ENCODE data around the gene SUOX. TPM values are rescaled to one million over a fixed set of nuclear protein-coding genes. Genes with fewer than 3 reads are reported as not detected.
"Not testable (repeated sequence)": the region's sequence is repeated elsewhere in the genome, so short reads cannot be mapped to it uniquely, and the experiment has no call there.

The SUOX gene
- total RNA-seq, 2 experiments from 2014 or later = 2.4 to 2.7 TPM

DNA sequence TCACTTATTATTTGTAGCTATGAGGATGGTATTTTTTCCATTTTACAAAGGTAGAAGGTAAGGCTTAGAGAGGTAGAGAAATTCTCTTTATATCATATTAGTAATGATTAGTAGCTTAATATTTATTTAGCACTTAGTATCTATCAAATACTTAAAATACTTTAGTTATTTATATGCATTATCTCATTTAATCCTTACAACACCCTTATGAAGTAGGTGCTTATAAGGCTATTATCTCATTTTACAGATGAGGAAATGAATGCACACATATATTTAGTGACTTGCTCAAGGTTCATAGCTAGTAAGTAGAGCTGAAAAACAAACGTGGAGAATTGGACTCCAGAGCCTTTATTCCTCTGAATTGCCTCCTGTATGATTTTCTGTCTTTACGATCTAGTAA lies 12.2 kb upstream of the SUOX start:
- Mint-ChIP-seq H3K36me3 (peaks cover 12% of the 10 kb centered on the region), H3K27me3 (no peaks in the 10 kb centered on the region), H3K9me3 (no peaks in the 10 kb centered on the region), H3K4me3 (no peak overlapping the region), H3K4me1 (ENCODE audit: low read depth) (peaks cover 3% of the 10 kb centered on the region), H3K27ac (no peak overlapping the region)
- POLR2A ChIA-PET = no interaction called here
- CTCF ChIA-PET = interaction anchor here (0.5 to 4.6 kb wide), 5 partner anchors 8 to 62 kb away, joined by 3 to 36 read pairs (median 3); no protein-coding TSS in a partner anchor
- DNase-seq = no peak
- intact Hi-C loops (cut with micrococcal nuclease) = no loop called here

GRCh38 chr12:55985341-55985740 lies 11.7 kb upstream of the SUOX start:
- peaks cover 3% of the 10 kb centered on the region for H3K4me1 Mint-ChIP-seq (ENCODE audit: low read depth)
- ChIA-PET POLR2A (no interaction called here), CTCF (interaction anchor here (0.5 to 4.6 kb wide), 5 partner anchors 8 to 62 kb away, joined by 3 to 36 read pairs (median 3); no protein-coding TSS in a partner anchor)
- H3K36me3 Mint-ChIP-seq = peaks cover 15% of the 10 kb centered on the region
- DNase-seq = no peak
- intact Hi-C loops (cut with micrococcal nuclease) = no loop called here
- H3K27ac Mint-ChIP-seq = no peak overlapping the region
- no peak overlapping the region for H3K4me3 Mint-ChIP-seq
- H3K27me3 Mint-ChIP-seq = no peaks in the 10 kb centered on the region
- no peaks in the 10 kb centered on the region for H3K9me3 Mint-ChIP-seq

DNA sequence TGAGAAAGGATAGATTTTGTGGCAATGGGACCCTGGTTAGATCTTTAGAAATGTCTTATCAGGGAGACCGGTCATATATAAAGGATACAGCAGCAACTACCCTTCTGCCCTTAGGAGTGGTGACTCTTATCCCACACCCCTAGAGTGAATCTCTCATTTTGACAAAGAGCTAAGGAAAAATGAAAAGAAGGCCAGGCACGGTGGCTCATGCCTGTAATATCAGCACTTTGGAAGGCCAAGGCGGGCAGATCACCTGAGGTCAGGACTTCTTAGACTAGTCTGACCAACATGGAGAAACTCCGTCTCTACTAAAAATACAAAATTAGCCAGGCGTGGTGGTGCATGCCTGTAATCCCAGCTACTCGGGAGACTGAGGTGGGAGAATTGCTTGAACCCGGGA lies 11.1 kb upstream of the SUOX start:
- H3K9me3 Mint-ChIP-seq; DNase-seq; POLR2A ChIA-PET; H3K4me3 Mint-ChIP-seq; H3K27ac Mint-ChIP-seq; intact Hi-C loops (cut with micrococcal nuclease); H3K4me1 Mint-ChIP-seq (ENCODE audit: low read depth); H3K27me3 Mint-ChIP-seq: not testable (repeated sequence)
- CTCF ChIA-PET = interaction anchor here (0.9 kb wide), 1 partner anchor 44 kb away, joined by 3 read pairs; no protein-coding TSS in a partner anchor
- peaks cover 21% of the 10 kb centered on the region for H3K36me3 Mint-ChIP-seq

DNA sequence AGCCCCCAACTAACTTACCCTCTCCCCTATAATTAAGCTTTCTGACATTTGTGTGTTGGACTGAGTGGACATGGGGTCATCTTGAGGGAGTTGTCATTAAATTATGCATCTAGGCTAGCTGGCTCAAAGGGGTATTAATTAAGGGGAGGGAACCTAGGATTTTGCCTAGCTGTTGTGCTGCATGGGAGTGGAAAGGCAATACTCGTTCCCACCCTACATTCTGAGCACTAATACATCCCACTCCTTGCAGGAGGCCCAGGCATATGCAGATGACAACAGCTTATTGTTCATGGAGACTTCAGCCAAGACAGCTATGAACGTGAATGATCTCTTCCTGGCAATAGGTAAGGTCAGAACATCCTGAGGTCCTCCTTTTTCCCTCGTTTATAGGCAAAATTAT lies 6.0 kb upstream of the SUOX start:
- Mint-ChIP-seq H3K4me1 (ENCODE audit: low read depth) (peaks cover 2% of the 10 kb centered on the region), H3K27ac (no peak overlapping the region), H3K27me3 (no peaks in the 10 kb centered on the region), H3K36me3 (peaks cover 36% of the 10 kb centered on the region), H3K4me3 (no peak overlapping the region), H3K9me3 (no peaks in the 10 kb centered on the region)
- DNase-seq = no peak
- ChIA-PET POLR2A (interaction anchor here (0.6 kb wide), 1 partner anchor 23 kb away, joined by 3 read pairs; no protein-coding TSS in a partner anchor), CTCF (interaction anchor here (2.3 kb wide), 1 partner anchor 39 kb away, joined by 13 read pairs; no protein-coding TSS in a partner anchor)
- intact Hi-C loops (cut with micrococcal nuclease) = no loop called here

DNA sequence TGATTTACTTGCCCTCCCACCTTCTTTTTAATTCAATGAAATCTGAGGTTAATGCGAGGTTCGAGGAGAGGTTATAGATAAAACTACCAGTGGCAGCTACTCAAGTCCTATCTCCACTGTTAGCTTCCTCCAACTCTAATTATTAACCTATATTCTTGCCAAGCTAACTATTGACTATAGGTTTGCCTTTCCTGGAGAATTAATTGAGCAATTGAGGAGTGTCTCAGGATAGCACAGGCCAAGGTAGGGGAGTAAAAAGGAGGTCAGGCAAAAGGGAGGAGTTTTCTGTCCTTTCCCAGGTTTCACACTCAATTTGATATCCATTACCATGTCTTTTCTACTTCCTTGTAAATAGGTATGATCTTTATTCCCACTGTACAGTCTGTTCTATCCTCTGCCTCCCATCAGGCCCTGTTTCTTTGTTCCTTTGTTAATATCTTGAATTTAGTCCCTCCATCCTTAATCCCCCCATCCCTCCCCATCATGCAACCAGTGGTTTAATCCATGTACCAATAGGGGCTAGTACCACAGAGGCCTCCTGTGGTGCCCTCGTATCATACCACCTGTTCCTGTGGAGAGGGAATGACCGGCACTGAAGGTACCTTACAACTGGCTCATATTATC lies 3.7 kb upstream of the SUOX start:
- no peaks in the 10 kb centered on the region for H3K9me3 Mint-ChIP-seq
- H3K4me1 Mint-ChIP-seq (ENCODE audit: low read depth) = peaks cover 13% of the 10 kb centered on the region
- H3K36me3 Mint-ChIP-seq = peaks cover 32% of the 10 kb centered on the region
- no peak overlapping the region for H3K4me3 Mint-ChIP-seq
- intact Hi-C loops (cut with micrococcal nuclease) = no loop called here
- DNase-seq = no peak
- POLR2A ChIA-PET = no interaction called here
- CTCF ChIA-PET = interaction anchor here (1.4 to 6.0 kb wide), 4 partner anchors 10 to 255 kb away, joined by 4 to 102 read pairs (median 28); partner anchors contain the start of gene RAB5B
- peaks cover 5% of the 10 kb centered on the region for H3K27me3 Mint-ChIP-seq
- no peak overlapping the region for H3K27ac Mint-ChIP-seq

DNA sequence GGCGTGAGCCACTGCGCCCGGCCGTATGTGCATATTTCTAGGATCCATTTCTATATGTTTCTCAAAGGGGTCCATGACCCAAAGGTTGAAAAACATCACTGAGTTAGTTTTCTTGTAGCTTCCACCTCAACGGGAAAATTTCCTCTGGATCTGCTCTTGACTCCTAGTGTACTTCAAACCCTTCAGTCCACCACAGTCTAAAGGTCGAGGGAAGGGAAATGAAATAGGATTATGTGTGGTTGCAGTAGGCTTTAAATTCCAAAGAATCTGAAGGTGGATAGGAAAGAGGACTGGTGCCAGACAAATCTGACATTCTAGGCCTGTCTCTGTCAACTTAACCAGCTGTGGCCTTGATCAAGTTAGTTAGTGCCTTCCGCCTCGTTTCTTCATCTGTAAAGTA lies 1.7 kb upstream of the SUOX start:
- no peak overlapping the region for H3K4me3 Mint-ChIP-seq
- POLR2A ChIA-PET = interaction anchor here (0.9 to 1.3 kb wide), 2 partner anchors 12 to 27 kb away, joined by 3 to 4 read pairs; no protein-coding TSS in a partner anchor
- H3K9me3 Mint-ChIP-seq = no peaks in the 10 kb centered on the region
- no peak overlapping the region for H3K27ac Mint-ChIP-seq
- intact Hi-C loops (cut with micrococcal nuclease) = loop anchor here (5.0 kb wide), 1 partner anchor 107 kb away; the partner anchor contains the start of gene PA2G4
- H3K27me3 Mint-ChIP-seq = peaks cover 5% of the 10 kb centered on the region
- CTCF ChIA-PET = interaction anchor here (0.6 to 6.0 kb wide), 35 partner anchors 8 to 257 kb away, joined by 3 to 102 read pairs (median 5); partner anchors contain the start of genes IKZF4, PA2G4, RAB5B and SMARCC2
- H3K4me1 Mint-ChIP-seq (ENCODE audit: low read depth) = peaks cover 19% of the 10 kb centered on the region
- no peak for DNase-seq
- peaks cover 22% of the 10 kb centered on the region for H3K36me3 Mint-ChIP-seq

DNA sequence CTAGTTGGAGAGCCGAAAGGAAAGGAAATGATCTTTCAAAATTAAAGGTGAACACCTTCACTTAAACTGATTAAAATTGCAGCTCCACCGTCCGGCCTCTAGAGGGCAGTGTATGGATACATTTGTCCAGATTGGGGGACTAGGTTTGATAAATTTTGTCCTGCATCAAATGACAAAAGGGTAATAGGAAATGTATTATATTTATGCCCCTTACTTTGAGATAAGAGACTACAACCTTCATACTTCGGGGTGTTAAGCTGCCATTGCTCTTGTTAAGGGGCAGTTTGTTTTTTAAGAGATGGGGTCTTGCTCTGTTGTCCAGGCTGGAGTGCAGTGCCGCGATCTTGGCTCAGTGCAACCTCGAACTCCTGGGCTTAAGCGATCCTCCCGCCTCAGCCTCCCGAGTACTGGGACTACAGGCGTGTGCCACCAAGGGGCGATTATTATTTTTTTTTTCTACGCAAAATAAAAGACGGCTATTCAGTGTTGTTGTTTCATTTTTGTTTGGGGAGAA lies 818 bp upstream of the SUOX start:
- ChIA-PET CTCF (interaction anchor here (0.6 to 6.0 kb wide), 40 partner anchors 9 to 468 kb away, joined by 3 to 102 read pairs (median 5); partner anchors contain the start of genes IKZF4, PA2G4, RAB5B and SMARCC2), POLR2A (interaction anchor here (0.9 to 1.3 kb wide), 2 partner anchors 11 to 26 kb away, joined by 3 to 4 read pairs; no protein-coding TSS in a partner anchor)
- H3K27ac Mint-ChIP-seq = no peak overlapping the region
- H3K27me3 Mint-ChIP-seq = peaks cover 5% of the 10 kb centered on the region
- no peak overlapping the region for H3K4me3 Mint-ChIP-seq
- H3K4me1 Mint-ChIP-seq (ENCODE audit: low read depth) = peaks cover 19% of the 10 kb centered on the region
- intact Hi-C loops (cut with micrococcal nuclease) = loop anchor here (1.0 to 5.0 kb wide), 3 partner anchors 33 to 106 kb away; partner anchors contain the start of genes PA2G4 and RPS26
- peak; percentile 72 for DNase-seq
- H3K9me3 Mint-ChIP-seq = no peaks in the 10 kb centered on the region
- peaks cover 14% of the 10 kb centered on the region for H3K36me3 Mint-ChIP-seq

GRCh38 chr12:55997535-55997859 lies 421 bp downstream of the SUOX start:
- Mint-ChIP-seq H3K36me3 (peaks cover 3% of the 10 kb centered on the region), H3K4me3 (peak overlapping the region; percentile 60), H3K27ac (no peak overlapping the region), H3K4me1 (ENCODE audit: low read depth) (peaks cover 19% of the 10 kb centered on the region), H3K9me3 (no peaks in the 10 kb centered on the region), H3K27me3 (peaks cover 5% of the 10 kb centered on the region)
- no peak for DNase-seq
- intact Hi-C loops (cut with micrococcal nuclease) = loop anchor here (5.0 kb wide), 1 partner anchor 105 kb away; the partner anchor contains the start of gene PA2G4
- POLR2A ChIA-PET = interaction anchor here (1.0 to 1.3 kb wide), 3 partner anchors 10 to 49 kb away, joined by 3 to 4 read pairs (median 3); no protein-coding TSS in a partner anchor
- CTCF ChIA-PET = interaction anchor here (0.6 to 6.0 kb wide), 11 partner anchors 10 to 107 kb away, joined by 3 to 102 read pairs (median 22); partner anchors contain the start of genes IKZF4, PA2G4 and RAB5B

DNA sequence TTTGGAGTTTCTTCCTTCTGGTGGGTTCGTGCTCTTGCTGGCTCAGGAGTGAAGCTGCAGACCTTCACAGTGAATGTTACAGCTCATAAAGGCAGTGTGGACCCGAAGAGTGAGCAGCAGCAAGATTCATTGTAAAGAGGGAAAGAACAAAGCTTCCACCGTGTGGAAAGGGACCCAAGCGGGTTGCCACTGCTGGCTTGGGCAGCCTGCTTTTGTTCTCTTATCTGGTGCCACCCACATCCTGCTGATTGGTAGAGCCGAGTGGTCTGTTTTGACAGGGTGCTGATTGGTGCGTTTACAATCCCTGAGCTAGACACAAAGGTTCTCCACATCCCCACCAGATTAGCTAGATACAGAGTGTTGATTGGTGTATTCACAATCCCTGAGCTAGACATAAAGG lies 2.4 kb downstream of the SUOX start:
- H3K36me3 Mint-ChIP-seq, H3K9me3 Mint-ChIP-seq, H3K27me3 Mint-ChIP-seq, H3K27ac Mint-ChIP-seq, H3K4me3 Mint-ChIP-seq: not testable (repeated sequence)
- CTCF ChIA-PET = interaction anchor here (0.6 to 6.0 kb wide), 5 partner anchors 17 to 132 kb away, joined by 3 to 102 read pairs (median 3); no protein-coding TSS in a partner anchor
- DNase-seq = peak; percentile 25
- intact Hi-C loops (cut with micrococcal nuclease) = loop anchor here (5.0 kb wide), 1 partner anchor 103 kb away; the partner anchor contains the start of gene PA2G4
- POLR2A ChIA-PET = interaction anchor here (1.2 kb wide), 1 partner anchor 9 kb away, joined by 5 read pairs; no protein-coding TSS in a partner anchor
- H3K4me1 Mint-ChIP-seq (ENCODE audit: low read depth) = peaks cover 19% of the 10 kb centered on the region

- not testable (repeated sequence) for H3K27me3 Mint-ChIP-seq
Observed at GRCh38 chr12:55999999-56000540, 3.0 kb downstream of the SUOX start.

DNA sequence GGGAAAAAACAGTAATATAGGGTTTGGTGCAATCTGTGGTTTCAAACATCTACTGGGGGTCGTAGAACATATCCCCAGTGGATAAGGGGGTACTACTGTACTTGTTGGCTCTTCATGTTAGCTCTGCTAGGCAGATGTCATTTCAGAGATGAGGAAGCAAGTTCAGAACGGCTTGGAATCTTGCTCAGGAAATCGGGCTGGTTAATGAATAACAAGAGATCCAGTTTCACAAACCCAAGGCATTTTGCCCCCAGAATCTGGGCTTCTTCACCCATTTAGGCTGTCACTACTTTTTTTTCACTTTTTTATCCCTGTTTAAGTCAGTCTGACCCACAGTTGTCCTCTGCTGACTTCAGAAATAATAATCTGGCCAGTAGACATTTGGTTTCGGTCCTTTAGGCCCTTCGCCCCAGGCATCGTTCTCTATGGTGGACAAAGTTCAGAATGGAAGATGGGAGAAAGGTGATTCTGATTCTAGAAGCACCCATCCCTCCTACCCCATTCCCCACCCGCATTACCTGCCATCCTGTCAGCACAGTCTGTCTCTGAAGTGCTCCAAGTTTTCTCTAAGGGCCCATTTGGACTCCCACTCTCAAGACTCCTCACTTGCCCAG lies 4.5 kb downstream of the SUOX start:
- Mint-ChIP-seq H3K27me3 (peaks cover 5% of the 10 kb centered on the region), H3K9me3 (no peaks in the 10 kb centered on the region), H3K4me3 (no peak overlapping the region), H3K4me1 (ENCODE audit: low read depth) (peaks cover 14% of the 10 kb centered on the region), H3K36me3 (no peaks in the 10 kb centered on the region), H3K27ac (no peak overlapping the region)
- POLR2A ChIA-PET = interaction anchor here (0.6 kb wide), 1 partner anchor 19 kb away, joined by 3 read pairs; the partner anchor contains the start of gene IKZF4
- CTCF ChIA-PET = no interaction called here
- no peak for DNase-seq
- intact Hi-C loops (cut with micrococcal nuclease) = no loop called here

More at GRCh38 chr12:55999999-56000540, 3.0 kb downstream of the SUOX start:
- not testable (repeated sequence) for DNase-seq, H3K27ac Mint-ChIP-seq, H3K36me3 Mint-ChIP-seq, H3K9me3 Mint-ChIP-seq, H3K4me3 Mint-ChIP-seq
- peaks cover 19% of the 10 kb centered on the region for H3K4me1 Mint-ChIP-seq (ENCODE audit: low read depth)
- intact Hi-C loops (cut with micrococcal nuclease) = loop anchor here (5.0 kb wide), 1 partner anchor 102 kb away; the partner anchor contains the start of gene PA2G4
- ChIA-PET CTCF (interaction anchor here (0.9 to 1.2 kb wide), 2 partner anchors 20 to 29 kb away, joined by 3 read pairs; no protein-coding TSS in a partner anchor), POLR2A (interaction anchor here (1.2 kb wide), 1 partner anchor 8 kb away, joined by 5 read pairs; no protein-coding TSS in a partner anchor)
